Endothelial cell of umbilical vein (primary cell): ENCODE measurements around the gene CACHD1. TPM values are rescaled to one million over a fixed set of nuclear protein-coding genes. Genes with fewer than 3 reads are reported as not detected.
A peak's percentile ranks its signal among the peaks of the same experiment; 100 is the strongest.

Experiments
- BruUV-seq: library from RNA; stranded (reverse); fragments of 400-500 nt; replicated peaks from 2 replicates; lab custom pipeline; 2021; lab: Mats Ljungman, UMichigan
- CTCF ChIA-PET: fragments of 300-600, 350-600 bp; sonication (Branson Sonifier 250); formaldehyde crosslinking; loops from one replicate; lab custom pipeline; 2021; ENCODE audit warnings: antibody characterized with exemption, inconsistent platforms; lab: Charles Lee
- POLR2A ChIA-PET: fragments of 300-600, 350-600 bp; sonication (Branson Sonifier 250); formaldehyde crosslinking; loops from one replicate; lab custom pipeline; 2021; ENCODE audit warnings: antibody characterized with exemption, inconsistent platforms; lab: Charles Lee
- DNase-seq: peaks from one replicate; pipeline ENCODE4 v3.0.0-alpha.2; 2011; ENCODE audit warnings: low read depth, low spot score
- FAIRE-seq: peaks from 2 replicates; lab custom pipeline; 2011; peaks lifted over from hg19 to GRCh38; lab: Jason Lieb, UNC
- H2AFZ ChIP-seq: 2 replicates; pipeline ENCODE4 v1.6.0; 2012; ENCODE audit warnings: low read depth, low read length, control low read depth, inconsistent platforms
- H3K27ac ChIP-seq: 2 replicates; pipeline ENCODE4 v1.5.1; 2011; ENCODE audit warnings: low read depth, mild to moderate bottlenecking, control low read depth, low read length, moderate library complexity; ENCODE audit not compliant: insufficient read depth
- H3K27me3 ChIP-seq, 2 experiments: 2 replicates each; pipeline versions ENCODE4 v1.6.0 to v1.6.1; 2011; ENCODE audit warnings: low read length in 2 of 2, mixed read lengths in 1 of 2; ENCODE audit not compliant: control insufficient read depth in 2 of 2, insufficient read depth in 2 of 2
- H3K36me3 ChIP-seq, 2 experiments: 2 replicates in 1 of 2; 3 replicates in 1 of 2; pipeline ENCODE4 v1.5.1; 2011; ENCODE audit warnings: low read length in 2 of 2, mild to moderate bottlenecking in 1 of 2, moderate library complexity in 1 of 2; ENCODE audit not compliant: control insufficient read depth in 2 of 2, insufficient read depth in 2 of 2; ENCODE audit errors: extremely low read depth in 1 of 2
- H3K4me1 ChIP-seq: 3 replicates; pipeline ENCODE4 v1.5.1; 2011; ENCODE audit warnings: mild to moderate bottlenecking, low read length; ENCODE audit not compliant: control insufficient read depth, insufficient read depth; ENCODE audit errors: extremely low read depth
- H3K4me2 ChIP-seq: 2 replicates; pipeline ENCODE4 v1.6.1; 2011; ENCODE audit warnings: low read length, control low read depth, mixed read lengths; ENCODE audit not compliant: insufficient read depth
- H3K4me3 ChIP-seq, 3 experiments: fragments of 200-600 bp in 1 of 3; sonication (generic), shearing (Covaris generic) in 1 of 3; replicated peaks in 1 of 3; 2 replicates each; pipeline ENCODE4 v1.5.1; 2011 to 2016; ENCODE audit warnings: control low read depth in 3 of 3, low read length in 3 of 3, mild to moderate bottlenecking in 2 of 3, inconsistent platforms in 1 of 3, low read depth in 1 of 3, moderate library complexity in 1 of 3; ENCODE audit not compliant: insufficient read depth in 1 of 3
- H3K79me2 ChIP-seq: 2 replicates; pipeline ENCODE4 v1.6.0; 2012; ENCODE audit warnings: low read length, inconsistent platforms; ENCODE audit not compliant: control insufficient read depth, insufficient read depth
- H3K9ac ChIP-seq: replicated peaks from 2 replicates; pipeline ENCODE3; 2011; ENCODE audit warnings: low read length, control low read depth; ENCODE audit not compliant: insufficient read depth; ENCODE audit errors: extremely low read depth
- H3K9me1 ChIP-seq: replicated peaks from 3 replicates; pipeline ENCODE4 v1.6.0; 2011; ENCODE audit warnings: mild to moderate bottlenecking, low read length; ENCODE audit not compliant: control insufficient read depth, insufficient read depth; ENCODE audit errors: extremely low read depth
- H3K9me3 ChIP-seq: replicated peaks from 2 replicates; pipeline ENCODE4 v1.5.1; 2012; ENCODE audit warnings: low read length, inconsistent platforms; ENCODE audit not compliant: control insufficient read depth, insufficient read depth
- H4K20me1 ChIP-seq: replicated peaks from 2 replicates; pipeline ENCODE3; 2011; ENCODE audit warnings: mild to moderate bottlenecking, low read length; ENCODE audit not compliant: control insufficient read depth, insufficient read depth; ENCODE audit errors: extremely low read depth
- CTCF ChIP-seq, 2 donors: IDR thresholded peaks; 1 replicate in 1 of 2; 2 replicates in 1 of 2; pipeline ENCODE4 v1.5.1; 2011; ENCODE audit warnings: low read length in 2 of 2, mild to moderate bottlenecking in 2 of 2, moderate library complexity in 2 of 2, control low read depth in 1 of 2, inconsistent platforms in 1 of 2, low read depth in 1 of 2; ENCODE audit not compliant: insufficient read depth in 1 of 2; ENCODE audit errors: extremely low read depth in 1 of 2
- EZH2 ChIP-seq: IDR thresholded peaks from 2 replicates; pipeline ENCODE4 v1.6.1; 2012; ENCODE audit warnings: borderline replicate concordance, low read depth, mild to moderate bottlenecking, moderate library complexity, low read length, inconsistent platforms; ENCODE audit not compliant: severe bottlenecking
- FOS ChIP-seq: IDR thresholded peaks from 2 replicates; pipeline ENCODE4 v1.6.1; 2011; ENCODE audit warnings: mild to moderate bottlenecking, low read length, moderate library complexity, borderline replicate concordance; ENCODE audit not compliant: insufficient read depth
- GATA2 ChIP-seq: IDR thresholded peaks from 2 replicates; pipeline ENCODE4 v1.7.0; 2011; ENCODE audit warnings: low read depth, mild to moderate bottlenecking, moderate library complexity, mixed read lengths, low read length; ENCODE audit not compliant: insufficient read length, insufficient read depth
- JUN ChIP-seq: IDR thresholded peaks from 2 replicates; pipeline ENCODE4 v1.6.1; 2011; ENCODE audit warnings: borderline replicate concordance, low read depth; ENCODE audit not compliant: insufficient read length, insufficient read depth
- MYC ChIP-seq: IDR thresholded peaks from one replicate; pipeline ENCODE4 v1.6.1; 2011; ENCODE audit warnings: mild to moderate bottlenecking, low read depth, low read length
- POLR2A ChIP-seq: IDR thresholded peaks from 2 replicates; pipeline ENCODE4 v1.6.1; 2012; ENCODE audit warnings: low read depth, mild to moderate bottlenecking, control low read depth, low read length
- POLR2AphosphoS5 ChIP-seq: IDR thresholded peaks from 2 replicates; pipeline ENCODE4 v1.6.1; 2012; ENCODE audit warnings: low read depth, mild to moderate bottlenecking, control low read depth, low read length, moderate library complexity; ENCODE audit not compliant: insufficient read depth
- dilution Hi-C: fragments of 300-500 bp; cut with MboI; formaldehyde crosslinking; loops from one replicate; pipeline ENCODE4 v1.15.0; 2019; ENCODE audit warnings: low sequenced_read_pairs; ENCODE audit not compliant: extremely low pct_ligation_motif_present
- intact Hi-C: fragments of 100-400 bp; cut with micrococcal nuclease; formaldehyde crosslinking; loops from one replicate; pipeline ENCODE4 v1.10.0; 2022
- polyA plus RNA-seq, 4 experiments: library from polyadenylated mRNA; depleted of rRNA in 3 of 4; stranded (reverse) in 3 of 4; unstranded in 1 of 4; fragments of >200 nt; gene quantifications; 2 replicates each; pipeline versions ENCODE4 v1.2.1 to v1.2.3, GENCODE V29; 2011 to 2012; ENCODE audit warnings: missing spikeins in 1 of 4
- total RNA-seq: library from RNA; stranded (reverse); gene quantifications from 2 replicates; pipeline ENCODE4 v1.2.3, GENCODE V29; 2021
- TF ChIP-seq, protein P1 (sequence below): IDR thresholded peaks from 2 replicates; pipeline ENCODE4 v1.6.1; 2011; ENCODE audit not compliant: insufficient read depth, insufficient read length

Gene CACHD1
- total and polyA plus RNA-seq, 2 donors (not counting 3 experiments of a cell fraction or from before 2014, with no cell fraction given) = 3.6 to 9.3 TPM

GRCh38 chr1:64535938-64536835, 66.3 kb downstream of the CACHD1 start:
- no peak for TF ChIP-seq MYC
- Histone ChIP-seq H3K36me3 (no peaks in the 10 kb centered on the region), H3K9me3 (no peaks in the 10 kb centered on the region), H3K79me2 (no peaks in the 10 kb centered on the region), H4K20me1 (no peaks in the 10 kb centered on the region), H3K4me3 (no peak overlapping the region), H2AFZ (no peak overlapping the region), H3K27ac (no peak overlapping the region), H3K4me1 (peaks cover 21% of the 10 kb centered on the region), H3K9me1 (no peaks in the 10 kb centered on the region), H3K27me3 (no peaks in the 10 kb centered on the region), H3K4me2 (no peak overlapping the region), H3K9ac (no peak overlapping the region)
- intact Hi-C loops = no loop called here
- FAIRE-seq = no peak
- ChIA-PET CTCF (no interaction called here), POLR2A (no interaction called here)
- BruUV-seq = no TSS peak
- dilution Hi-C loops = no loop called here
- peak; percentile 65 for DNase-seq

DNA sequence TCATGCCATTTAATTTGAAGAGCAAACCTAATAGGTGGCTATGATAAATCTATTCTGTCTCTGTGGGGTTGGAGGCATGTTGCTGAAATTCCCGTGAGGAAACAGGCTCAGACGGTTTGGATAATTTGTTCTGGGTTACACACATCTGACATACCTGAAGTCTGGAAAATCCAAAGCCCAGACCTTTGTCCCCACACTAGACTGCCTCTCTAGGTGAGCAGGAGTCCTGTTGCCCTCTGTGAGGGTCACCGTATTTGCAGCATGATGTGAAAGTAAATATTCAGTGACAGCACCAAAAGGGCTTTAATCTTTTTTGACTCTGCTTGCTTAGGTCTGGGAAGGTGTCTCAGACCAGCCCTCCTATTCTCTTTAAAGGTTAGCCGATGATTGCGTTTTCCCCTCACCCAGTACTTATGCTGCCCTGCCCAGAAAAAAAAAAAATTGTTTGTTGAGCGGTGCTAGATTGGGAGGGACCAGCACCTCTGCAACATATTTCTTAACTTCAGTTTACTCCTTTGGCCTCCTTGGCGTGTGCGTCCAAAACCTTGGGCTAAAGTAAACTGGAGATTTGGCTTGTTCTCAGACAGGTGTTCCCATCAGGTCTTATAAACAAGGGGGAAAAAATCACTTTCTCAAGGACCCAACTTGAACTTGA, 67.0 kb downstream of the CACHD1 start:
- Histone ChIP-seq H3K4me2 (no peak overlapping the region), H3K9ac (no peak overlapping the region), H4K20me1 (no peaks in the 10 kb centered on the region), H3K4me1 (peaks cover 22% of the 10 kb centered on the region), H3K4me3 (no peak overlapping the region), H3K79me2 (no peaks in the 10 kb centered on the region), H2AFZ (no peak overlapping the region), H3K9me1 (no peaks in the 10 kb centered on the region), H3K27me3 (no peaks in the 10 kb centered on the region), H3K9me3 (no peaks in the 10 kb centered on the region), H3K27ac (no peak overlapping the region), H3K36me3 (no peaks in the 10 kb centered on the region)
- dilution Hi-C loops = no loop called here
- no TSS peak for BruUV-seq
- FAIRE-seq (no peak), DNase-seq (no peak)
- ChIA-PET POLR2A (no interaction called here), CTCF (interaction anchor here (0.9 to 1.5 kb wide), 2 partner anchors 15 to 23 kb away, joined by 3 read pairs; no protein-coding TSS in a partner anchor)
- intact Hi-C loops = no loop called here
- TF ChIP-seq CTCF (IDR thresholded peaks at IDR 0.05; ENCODE audit: extremely low read depth in 1 of 2, insufficient read depth in 1 of 2, low read depth in 1 of 2, low read length in 2 of 2) (no peak), JUN (no peak), FOS (no peak), MYC (no peak), GATA2 (no peak), POLR2A (no peak), POLR2AphosphoS5 (no peak), EZH2 (no peak)
- TF ChIP-seq, protein P1, sequence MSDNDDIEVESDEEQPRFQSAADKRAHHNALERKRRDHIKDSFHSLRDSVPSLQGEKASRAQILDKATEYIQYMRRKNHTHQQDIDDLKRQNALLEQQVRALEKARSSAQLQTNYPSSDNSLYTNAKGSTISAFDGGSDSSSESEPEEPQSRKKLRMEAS = no peak
